HEK293T (cell line): ENCODE data around the gene PGLYRP3.

Source experiments
- ARNT ChIP-seq: fragments of 450-650 bp; IDR thresholded peaks from 2 replicates; pipeline ENCODE4 v1.6.1; 2017; ENCODE audit warnings: mild to moderate bottlenecking
- BHLHE40 ChIP-seq: fragments of 450-650 bp; IDR thresholded peaks from 2 replicates; pipeline ENCODE4 v1.6.1; 2016; ENCODE audit warnings: mild to moderate bottlenecking, moderate library complexity, borderline replicate concordance
- CTBP1 ChIP-seq: fragments of 450-650 bp; IDR thresholded peaks from 2 replicates; pipeline ENCODE4 v1.6.1; 2016; ENCODE audit warnings: borderline replicate concordance
- ELF4 ChIP-seq: fragments of 450-650 bp; IDR thresholded peaks from 2 replicates; pipeline ENCODE4 v1.6.1; 2017; ENCODE audit warnings: antibody characterized with exemption
- FOXA1 ChIP-seq: fragments of 450-650 bp; IDR thresholded peaks from 2 replicates; pipeline ENCODE4 v1.6.1; 2016; ENCODE audit warnings: mild to moderate bottlenecking
- FOXK2 ChIP-seq: fragments of 450-650 bp; IDR thresholded peaks from 2 replicates; pipeline ENCODE4 v1.6.1; 2016; ENCODE audit warnings: mild to moderate bottlenecking
- FOXM1 ChIP-seq: fragments of 450-650 bp; IDR thresholded peaks from 2 replicates; pipeline ENCODE4 v1.6.1; 2017; ENCODE audit warnings: mild to moderate bottlenecking, borderline replicate concordance
- HDGF ChIP-seq: fragments of 450-650 bp; IDR thresholded peaks from 2 replicates; pipeline ENCODE4 v1.6.1; 2017; ENCODE audit warnings: antibody characterized with exemption, borderline replicate concordance
- L3MBTL2 ChIP-seq: fragments of 450-650 bp; conservative IDR thresholded peaks from 2 replicates; pipeline ENCODE4 v1.6.1; 2016; ENCODE audit warnings: mild to moderate bottlenecking
- LEF1 ChIP-seq: fragments of 450-650 bp; IDR thresholded peaks from 2 replicates; pipeline ENCODE4 v1.6.1; 2017; ENCODE audit warnings: mild to moderate bottlenecking, borderline replicate concordance
- PKNOX1 ChIP-seq: fragments of 450-650 bp; IDR thresholded peaks from 2 replicates; pipeline ENCODE4 v1.6.1; 2016
- SP1 ChIP-seq: fragments of 450-650 bp; IDR thresholded peaks from 2 replicates; pipeline ENCODE4 v1.6.1; 2017
- TARDBP ChIP-seq: fragments of 450-650 bp; IDR thresholded peaks from 2 replicates; pipeline ENCODE4 v1.6.1; 2016

GRCh38 chr1:153292740-153293479 lies 19.8 kb downstream of the PGLYRP3 start:
- TF ChIP-seq HDGF (no peak), PKNOX1 (no peak), SP1 (no peak), L3MBTL2 (no peak), LEF1 (no peak), FOXA1 (no peak), ELF4 (no peak), ARNT (no peak), TARDBP (no peak), BHLHE40 (no peak), FOXM1 (no peak), CTBP1 (no peak), FOXK2 (no peak)
